ENCODE measurements around the gene ATXN2.
A peak's percentile ranks its signal among the peaks of the same experiment; 100 is the strongest.
"Not testable (repeated sequence)": the region's sequence is repeated elsewhere in the genome, so short reads cannot be mapped to it uniquely, and the experiment has no call there.

ATXN2 gene

DNA sequence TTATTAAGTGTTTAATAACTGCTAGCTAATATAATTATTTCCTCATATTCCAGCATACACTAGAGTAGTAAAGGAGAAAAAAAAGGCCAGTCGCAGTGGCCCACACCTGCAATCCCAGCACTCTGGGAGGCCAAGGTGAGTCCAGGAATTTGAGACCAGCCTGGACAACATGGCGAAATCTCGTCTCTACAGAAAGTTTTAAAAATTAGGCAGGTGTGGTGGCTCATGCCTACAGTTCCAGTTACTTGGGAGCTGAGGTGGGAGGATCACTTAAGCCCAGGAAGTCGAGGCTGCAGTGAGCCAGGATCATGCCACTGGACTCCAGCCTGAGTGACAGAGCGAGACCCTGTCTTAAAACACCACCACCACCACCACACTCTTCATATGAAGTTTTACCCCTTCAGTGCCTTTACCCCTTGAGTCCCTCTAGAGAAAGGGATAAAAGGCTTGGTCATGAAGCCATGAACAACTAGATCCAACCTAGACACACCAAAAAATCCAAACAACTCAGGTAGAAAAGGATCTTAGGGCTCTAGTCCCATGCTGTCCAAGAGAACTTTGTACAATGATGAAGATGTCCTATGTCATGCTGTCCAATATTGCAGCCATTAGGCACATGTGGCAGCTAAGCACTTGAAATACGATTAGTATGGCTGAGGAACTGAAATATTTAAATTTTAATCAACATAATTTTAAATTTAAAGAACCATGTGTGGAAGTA is 29.6 kb downstream of the ATXN2 start:
- no peak for DNase-seq

DNA sequence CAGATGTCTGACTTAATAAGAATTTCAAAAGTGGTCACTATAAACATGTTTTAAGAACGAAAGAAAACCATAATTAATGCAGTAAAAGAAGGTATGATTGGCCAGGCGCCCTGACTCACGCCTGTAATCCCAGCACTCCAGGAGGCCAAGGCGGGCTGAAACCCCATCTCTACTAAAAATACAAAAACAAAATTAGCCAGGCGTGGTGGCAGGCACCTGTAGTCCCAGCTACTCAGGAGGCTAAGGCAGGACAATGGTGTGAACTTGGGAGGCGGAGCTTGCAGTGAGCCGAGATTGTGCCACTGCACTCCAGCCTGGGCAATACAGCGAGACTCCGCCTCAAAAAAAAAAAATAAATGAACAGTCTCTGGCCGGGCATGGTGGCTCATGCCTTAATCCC is 38.3 kb downstream of the ATXN2 start:
- DNase-seq = not testable (repeated sequence)

DNA sequence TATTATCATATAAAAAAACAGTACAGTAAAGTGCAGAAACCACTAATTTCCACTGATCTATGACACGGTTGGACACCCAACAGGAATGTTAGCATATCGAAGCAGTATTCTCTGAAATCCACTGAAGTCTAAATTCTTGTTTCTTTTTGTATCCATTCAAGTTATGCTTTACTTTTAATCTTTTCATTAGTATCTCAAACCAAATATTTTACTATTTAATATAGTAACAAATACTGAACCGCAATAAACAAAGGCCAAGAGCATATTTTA is 41.1 kb downstream of the ATXN2 start:
- DNase-seq = no peak

DNA sequence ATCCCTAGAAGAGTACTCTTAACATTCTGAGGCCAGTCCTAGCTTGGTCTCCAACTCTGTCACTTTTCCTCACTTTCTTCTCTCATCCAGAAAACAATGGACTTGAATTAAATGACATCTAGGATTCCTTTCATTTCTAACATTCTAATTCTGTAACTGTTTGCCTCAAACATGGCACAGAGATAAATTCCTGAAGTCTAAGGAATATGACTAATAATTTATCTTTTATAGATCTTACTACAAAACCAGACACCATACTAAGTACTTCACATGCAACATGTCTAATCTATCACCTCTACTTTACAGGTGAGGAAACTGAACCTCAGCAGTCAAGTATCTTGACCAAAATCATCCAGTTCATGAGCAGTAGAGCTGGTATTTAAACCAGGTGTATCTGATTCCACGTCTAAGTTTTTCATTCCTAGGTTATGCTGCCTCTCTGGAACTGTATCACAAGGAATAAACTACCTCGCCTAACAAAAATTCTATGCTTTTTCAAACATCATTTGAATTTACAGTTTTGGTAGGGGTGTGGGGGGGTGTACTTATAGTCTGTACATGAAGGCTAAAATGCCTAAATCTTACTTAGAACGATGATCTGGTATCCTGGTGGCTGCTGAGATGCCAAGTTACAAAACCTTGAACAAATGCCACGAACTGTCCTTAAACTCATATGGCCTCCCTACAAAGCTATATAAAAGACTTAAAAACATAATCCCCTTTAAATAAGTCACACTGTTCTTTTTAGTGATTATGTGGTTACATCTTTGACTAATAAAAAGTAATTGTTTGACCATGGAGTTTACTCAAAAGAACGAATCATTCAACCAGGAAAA is 41.6 kb downstream of the ATXN2 start:
- DNase-seq = no peak

DNA sequence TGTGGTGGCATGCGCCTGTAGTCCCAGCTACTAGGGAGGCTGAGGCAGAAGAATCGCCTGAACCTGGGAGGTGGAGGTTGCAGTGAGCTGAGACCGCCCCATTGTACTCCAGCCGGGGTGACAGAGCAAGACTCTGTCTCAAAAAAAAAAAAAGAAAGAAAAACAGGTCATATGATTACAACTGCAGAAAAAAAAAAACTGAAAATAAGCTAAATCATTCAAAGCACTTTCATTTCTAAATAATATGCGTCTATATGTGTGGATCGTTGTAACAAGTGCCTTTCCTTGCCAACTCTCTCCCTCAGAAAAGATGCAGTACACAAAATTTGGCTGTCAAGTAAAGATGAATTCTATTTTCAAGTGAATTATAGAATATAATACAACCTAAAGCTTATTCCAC is 42.4 kb downstream of the ATXN2 start:
- no peak for DNase-seq

DNA sequence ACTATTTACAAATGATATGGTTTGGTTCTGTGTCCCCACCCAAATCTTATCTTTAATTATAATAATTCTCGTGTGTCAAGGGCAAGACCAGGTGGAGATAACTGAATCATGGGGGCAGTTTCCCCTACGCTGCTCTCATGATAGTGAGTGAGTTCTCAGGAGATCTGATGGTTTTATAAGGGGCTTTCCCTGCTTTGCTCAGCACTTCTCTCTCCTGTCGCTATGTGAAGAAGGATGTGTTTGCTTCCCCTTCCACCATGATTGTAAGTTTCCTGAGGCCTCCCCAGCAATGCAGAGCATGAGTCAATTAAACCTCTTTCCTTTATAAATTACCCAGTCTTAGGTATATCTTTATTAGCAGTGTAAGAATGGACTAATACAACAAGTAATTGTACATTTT is 43.8 kb downstream of the ATXN2 start:
- not testable (repeated sequence) for DNase-seq

DNA sequence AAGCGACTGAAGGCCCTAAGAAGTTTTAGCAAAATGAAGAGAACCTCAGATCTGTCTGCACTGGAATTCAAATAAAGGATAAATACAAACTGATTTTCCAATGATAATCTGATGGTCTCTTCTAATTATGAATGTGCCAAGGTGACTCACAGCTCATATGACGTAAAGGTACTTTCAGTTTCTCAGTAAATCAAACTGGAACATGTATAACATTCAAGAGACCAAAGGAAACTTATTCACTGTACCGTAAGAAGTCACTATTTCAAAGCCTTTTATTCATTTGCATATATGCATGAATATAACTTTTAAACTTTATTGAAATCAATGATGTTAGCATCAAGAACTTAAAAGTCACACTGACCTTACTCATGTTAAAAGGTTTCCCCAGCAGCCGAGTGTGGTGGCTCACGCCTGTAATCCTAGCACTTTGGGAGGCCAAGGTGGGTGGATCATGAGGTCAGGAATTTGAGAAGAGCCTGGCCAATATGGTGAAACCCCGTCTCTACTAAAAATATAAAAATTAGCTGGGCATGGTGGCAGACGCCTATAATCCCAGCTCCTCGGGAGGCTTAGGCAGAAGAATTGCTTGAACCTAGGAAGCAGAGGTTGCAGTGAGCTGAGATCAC is 52.2 kb downstream of the ATXN2 start:
- no peak for DNase-seq

DNA sequence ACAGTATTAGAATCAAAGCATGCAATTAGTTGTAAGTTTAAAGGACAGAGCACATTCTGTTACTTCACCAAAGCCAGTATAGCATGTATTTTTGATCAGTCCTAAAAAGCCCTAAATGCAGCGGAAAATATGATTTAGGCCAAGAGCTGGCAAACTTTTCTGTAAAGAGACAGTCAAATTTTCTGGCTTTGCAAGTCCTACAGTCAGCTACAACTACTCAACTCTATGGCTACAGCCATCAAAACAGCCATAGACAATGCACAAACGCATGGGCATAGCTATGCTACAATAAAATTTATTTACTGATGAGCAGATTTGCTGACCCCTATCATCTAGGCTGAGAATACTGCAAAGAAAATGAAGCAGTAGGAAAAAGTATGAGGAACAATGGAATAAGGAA is 52.9 kb downstream of the ATXN2 start:
- DNase-seq = no peak

DNA sequence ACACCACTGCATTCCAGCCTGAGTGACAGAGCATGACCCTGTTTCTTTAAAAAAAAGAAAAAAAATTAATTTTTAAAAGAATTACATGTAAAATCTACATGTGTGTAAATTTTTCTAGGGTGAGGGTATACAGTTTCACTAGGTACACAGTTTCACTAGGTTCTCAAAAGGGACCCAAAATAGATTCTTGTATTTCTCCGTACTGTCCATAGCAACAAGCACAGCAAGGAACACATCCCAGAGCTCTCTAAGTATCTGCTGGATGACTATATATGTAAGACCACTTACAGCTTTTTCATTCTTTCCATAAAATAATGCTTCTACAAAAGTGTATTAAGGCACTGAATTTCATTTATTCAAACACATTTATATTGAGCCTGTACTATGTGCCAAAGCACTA is 55.1 kb downstream of the ATXN2 start:
- DNase-seq = no peak

DNA sequence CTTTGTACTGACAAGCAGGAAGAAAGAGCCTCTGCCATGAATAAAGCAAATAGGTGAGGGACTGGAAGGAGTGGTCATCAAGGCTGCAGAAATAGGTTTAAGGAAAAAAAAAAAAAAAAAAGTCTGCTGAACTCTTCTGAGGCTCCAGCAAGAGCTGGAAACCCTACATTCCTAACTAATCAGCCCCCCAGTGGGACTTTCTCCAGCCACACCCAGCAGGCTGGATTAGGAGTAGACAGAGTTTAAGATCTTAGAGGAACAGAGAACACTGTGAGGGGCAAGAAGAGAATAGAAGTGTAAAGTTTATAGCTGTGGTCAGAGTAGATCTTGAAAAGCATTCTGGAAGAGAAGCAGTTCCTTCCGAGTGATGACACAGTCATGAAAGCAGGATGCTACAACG is 66.4 kb downstream of the ATXN2 start:
- no peak for DNase-seq

DNA sequence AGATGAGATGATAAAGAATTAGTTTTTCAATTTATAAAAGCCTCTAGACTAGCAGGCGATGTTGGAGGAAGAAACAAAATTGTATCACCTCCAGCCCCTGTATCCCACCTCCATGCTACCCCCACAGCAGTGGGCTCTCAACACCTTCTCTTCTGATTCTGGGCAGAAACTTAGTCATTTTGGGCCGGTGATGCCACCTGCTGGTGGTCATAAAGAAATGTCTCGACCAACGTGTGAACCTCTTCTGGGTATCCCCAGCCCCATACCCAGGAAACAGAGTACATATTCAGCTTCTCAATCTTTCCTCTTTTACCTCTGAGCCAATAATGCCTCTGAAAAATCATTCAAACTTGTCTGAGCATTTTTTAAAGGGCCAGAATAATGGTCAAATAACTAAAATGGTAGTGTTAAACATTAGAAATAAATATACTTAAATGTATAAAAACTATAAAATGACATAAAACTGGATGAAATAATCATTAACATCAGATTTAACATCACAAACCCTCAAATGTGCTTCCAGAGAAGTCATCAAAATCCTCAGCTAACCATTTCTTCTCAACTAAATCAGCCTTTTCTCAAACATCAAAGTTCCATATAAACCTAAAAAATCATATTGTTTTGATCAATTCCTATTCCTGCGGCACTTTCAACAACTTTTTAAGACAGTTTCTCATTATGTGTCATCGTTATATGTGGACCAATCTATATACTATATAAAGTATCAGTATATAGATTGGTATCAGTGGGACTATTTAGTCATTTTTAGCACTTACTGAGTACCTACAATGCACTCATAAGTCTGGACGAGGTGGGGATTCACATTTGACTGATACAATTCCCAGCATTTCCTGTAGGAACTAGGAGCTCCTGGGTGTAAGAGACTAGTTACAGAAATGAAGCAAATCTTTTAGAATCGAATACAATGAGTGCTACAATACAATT is 69.4 kb downstream of the ATXN2 start:
- DNase-seq = peak; percentile 3

DNA sequence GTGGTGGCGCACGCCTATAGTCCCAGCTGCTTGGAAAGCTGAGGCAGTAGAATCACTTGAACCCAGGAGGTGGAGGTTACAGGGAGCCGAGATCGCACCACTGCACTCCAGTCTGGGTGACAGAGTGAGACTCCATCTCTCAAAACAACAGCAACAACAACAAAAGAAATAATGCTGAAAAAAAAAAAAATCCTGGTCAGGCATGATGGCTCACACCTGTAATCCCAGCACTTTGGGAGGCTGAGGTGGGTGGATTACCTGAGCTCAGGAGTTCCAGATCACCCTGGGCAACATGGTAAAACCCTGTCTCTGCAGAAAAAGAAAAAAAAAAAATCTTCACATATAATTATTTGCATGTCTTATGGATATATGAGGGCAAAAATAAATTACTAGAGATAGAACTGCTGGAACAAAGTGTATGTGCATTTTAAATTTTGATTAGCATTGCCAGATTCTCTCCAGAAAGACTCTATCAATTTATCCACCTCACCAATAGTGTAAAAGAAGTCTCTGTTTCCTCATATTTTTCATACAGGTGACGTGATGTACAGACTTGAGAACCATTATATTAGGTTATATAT is 75.4 kb downstream of the ATXN2 start:
- DNase-seq = no peak

DNA sequence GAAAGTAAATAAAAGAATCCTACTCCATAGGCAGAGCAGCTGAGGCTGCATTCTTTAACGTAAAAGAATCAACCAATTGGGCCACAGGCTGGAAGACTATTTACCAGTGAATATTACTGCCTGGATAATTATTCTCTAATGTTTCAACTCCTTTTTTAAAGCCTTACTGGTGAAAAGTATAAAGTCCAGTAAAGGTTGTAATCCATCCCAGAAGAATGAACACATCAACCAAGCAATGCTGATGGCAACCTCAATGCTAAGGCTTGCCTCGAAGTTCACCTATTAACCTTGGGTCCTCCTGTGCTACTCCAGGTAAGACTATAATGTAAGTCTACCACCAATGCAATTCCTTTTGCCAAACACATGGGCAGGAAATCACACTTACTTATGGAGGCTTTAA is 77.3 kb downstream of the ATXN2 start:
- DNase-seq = no peak

DNA sequence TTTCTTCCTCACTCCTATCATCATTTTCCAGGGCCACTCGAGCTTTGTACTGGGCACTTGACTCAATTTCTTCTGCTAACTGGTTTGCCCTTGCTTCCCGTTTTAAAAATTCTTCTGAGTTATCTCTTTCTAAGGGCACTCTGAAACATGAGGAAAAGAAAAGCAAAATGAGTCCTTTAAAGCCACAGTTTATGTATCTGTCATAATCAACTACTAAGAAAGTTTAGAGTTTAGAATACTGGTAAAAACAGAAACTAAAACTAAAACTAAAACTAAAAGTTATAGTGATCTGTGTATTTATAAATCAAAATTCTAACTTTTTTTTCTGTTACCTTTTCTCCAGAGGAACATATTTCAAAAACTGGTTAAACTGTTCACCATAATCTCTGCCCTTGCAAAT is 79.2 kb downstream of the ATXN2 start:
- DNase-seq = no peak

DNA sequence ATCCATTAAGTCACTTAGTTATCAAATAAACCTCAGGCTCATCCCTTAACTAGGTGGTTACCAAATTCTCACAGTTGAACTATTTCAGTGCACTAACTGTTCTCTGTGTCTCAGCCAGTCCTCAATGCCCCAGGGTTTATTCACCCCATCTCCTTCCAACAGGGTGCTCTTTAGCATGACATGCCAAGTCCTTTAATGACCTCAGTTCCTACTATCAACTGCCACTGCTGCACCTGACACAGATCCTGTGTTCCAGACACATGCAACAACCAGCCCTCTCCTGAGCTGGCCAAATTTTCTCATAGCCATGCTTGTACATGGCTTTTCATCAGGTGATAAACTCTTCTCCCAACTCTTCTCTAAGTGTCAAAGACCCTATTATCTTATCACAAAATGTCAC is 80.0 kb downstream of the ATXN2 start:
- no peak for DNase-seq

DNA sequence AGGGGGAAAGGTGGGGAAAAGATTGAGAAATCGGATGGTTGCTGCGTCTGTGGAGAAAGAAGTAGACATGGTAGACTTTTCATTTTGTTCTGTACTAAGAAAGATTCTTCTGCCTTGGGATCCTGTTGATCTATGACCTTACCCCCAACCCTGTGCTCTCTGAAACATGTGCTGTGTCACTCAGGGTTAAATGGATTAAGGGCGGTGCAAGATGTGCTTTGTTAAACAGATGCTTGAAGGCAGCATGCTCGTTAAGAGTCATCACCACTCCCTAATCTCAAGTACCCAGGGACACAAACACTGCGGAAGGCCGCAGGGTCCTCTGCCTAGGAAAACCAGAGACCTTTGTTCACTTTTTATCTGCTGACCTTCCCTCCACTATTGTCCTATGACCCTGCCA is 91.4 kb downstream of the ATXN2 start:
- DNase-seq = not testable (repeated sequence)

DNA sequence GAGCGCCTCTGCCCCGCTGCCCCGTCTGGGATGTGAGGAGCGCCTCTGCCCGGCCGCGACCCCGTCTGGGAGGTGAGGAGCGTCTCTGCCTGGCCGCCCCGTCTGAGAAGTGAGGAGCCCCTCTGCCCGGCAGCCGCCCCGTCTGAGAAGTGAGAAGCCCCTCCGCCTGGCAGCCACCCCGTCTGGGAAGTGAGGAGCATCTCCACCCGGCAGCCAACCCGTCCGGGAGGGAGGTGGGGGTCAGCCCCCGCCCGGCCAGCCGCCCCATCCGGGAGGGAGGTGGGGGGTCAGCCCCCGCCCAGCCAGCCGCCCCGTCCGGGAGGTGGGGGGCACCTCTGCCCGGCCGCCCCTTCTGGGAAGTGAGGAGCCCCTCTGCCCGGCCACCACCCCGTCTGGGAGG is 91.9 kb downstream of the ATXN2 start:
- DNase-seq = not testable (repeated sequence)

DNA sequence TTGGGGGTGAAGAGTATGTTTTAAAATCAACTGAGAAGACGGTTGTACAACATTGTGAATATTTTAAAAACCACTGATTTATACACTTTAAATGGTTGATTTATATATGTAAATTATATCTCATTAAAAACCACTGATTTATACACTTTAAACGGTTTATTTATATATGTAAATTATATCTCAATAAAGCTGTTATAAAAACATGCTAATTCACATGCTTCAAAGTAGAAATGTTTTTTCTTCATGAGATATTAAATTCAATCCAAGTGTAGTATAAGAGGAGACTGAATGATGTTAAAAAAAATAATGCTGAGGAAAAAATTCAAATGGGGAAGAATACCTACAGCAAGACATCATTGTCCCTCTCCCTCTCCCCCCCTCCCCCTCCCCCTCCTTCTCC is 92.9 kb downstream of the ATXN2 start:
- no peak for DNase-seq

DNA sequence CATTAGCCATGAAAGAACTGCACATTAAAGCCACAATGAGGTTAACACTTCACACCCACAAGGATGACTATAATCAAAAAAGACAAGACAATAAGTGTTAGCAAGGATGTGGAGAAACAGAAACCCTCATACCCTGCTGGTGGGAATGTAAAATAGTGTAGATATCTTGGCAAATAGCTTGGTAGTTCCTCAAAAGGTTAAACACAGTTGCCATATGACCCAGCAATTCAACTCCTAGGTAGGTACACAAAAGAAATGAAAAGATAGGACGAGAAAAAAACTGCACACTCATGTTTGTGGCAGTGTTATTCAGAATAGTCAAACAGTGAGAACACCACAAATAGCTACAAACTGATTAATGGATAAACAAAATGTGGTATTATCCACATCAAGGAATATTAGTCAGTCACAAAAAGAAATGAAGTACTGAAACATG is 93.5 kb downstream of the ATXN2 start:
- no peak for DNase-seq

DNA sequence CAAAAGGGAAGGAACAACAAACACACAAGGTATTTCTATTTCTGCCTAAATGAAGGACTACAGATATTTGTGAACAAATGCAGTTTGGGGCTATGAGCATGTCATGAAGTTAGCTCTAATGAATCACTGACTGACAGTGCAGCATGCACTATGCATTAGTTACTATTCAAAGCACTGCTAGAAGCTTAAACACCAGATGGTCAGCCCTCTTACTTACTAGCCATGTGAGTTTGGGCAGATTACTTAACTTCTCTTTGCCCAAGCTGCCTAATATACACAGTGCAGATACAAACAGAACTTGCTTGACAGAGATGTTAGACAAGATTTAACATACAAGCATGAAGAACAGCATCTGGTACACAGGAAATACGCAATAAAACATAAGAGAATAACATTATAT is 96.0 kb downstream of the ATXN2 start:
- DNase-seq = no peak

DNA sequence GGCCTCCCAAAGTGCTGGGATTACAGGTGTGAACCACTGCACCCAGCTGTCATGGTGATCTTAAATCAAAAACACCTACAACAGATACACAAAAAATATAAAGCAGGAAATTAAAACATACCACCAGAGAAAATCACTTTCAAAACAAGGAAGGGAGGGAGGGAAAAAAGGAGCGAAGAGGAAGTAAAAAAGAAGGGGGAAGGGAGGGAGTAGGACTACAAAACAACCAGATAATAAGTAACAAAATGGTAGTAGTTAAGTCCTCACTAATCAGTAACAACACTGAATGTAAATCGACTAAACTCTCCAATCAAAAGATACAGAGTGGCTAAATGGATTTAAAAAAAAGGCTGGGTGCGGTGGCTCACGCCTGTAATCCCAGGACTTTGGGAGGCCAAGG is 104.4 kb downstream of the ATXN2 start:
- DNase-seq = no peak

DNA sequence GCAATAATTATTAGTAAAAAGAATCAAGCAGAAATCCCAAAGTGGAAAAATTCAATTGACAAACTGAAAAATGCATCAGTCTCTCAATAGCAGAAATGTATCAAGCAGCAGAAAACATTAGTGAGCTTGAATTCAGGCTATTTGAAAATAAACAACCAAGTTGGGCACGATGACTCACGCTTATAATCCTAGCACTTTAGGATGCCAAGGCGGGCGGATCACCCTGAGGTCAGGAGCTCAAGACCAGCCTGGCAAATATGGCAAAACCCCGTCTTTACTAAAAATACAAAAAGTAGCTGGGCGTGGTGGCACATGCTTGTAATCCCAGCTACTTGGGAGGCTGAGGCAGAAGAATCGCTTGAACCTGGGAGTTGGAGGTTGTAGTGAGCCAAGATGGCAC is 106.1 kb downstream of the ATXN2 start:
- not testable (repeated sequence) for DNase-seq

DNA sequence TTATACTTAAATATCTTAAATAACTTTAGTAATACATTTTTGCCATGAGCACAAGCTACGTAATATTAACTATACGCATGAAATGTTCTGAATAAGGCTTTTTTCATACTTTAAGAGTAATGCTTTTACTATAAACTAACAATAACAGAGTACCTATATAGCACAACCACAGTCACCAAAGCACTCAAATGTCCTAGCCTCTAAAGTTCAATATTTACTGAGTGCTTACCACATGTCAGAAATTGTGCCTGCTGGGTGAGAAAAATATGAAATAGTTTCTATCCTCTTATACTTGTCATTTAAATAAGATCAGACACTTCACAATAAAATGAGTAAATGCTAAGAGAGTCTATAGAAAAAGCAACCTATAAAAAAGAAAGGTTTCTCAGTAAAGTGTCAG is 110.3 kb downstream of the ATXN2 start:
- DNase-seq = no peak
